Medulla oblongata (tissue), 1 donor: ENCODE data around the gene LCN9.

ENCODE experiments used
- DNase-seq: peaks from one replicate; pipeline ENCODE4 v3.0.0-alpha.2; 2015; ENCODE audit errors: extremely low spot score

LCN9 gene

GRCh38 chr9:135698767-135699166, 35.7 kb downstream of the LCN9 start:
- DNase-seq, result no peak

- DNase-seq, result no peak
Observed at GRCh38 chr9:135699440-135699839, 36.3 kb downstream of the LCN9 start, which contains the start of gene SOHLH1. TSS of gene SOHLH1 (minus strand) at chr9:135699481. CDS start at chr9:135699467, 14 bp downstream.

- no peak for DNase-seq
Observed at GRCh38 chr9:135700525-135700924, 37.4 kb downstream of the LCN9 start.

GRCh38 chr9:135701067-135701958, 38.2 kb downstream of the LCN9 start:
- DNase-seq, result no peak

- DNase-seq, result peak; percentile 12
Observed at GRCh38 chr9:135701959-135702721, 39.0 kb downstream of the LCN9 start, which contains the start of gene KCNT1. TSS of gene KCNT1 (plus strand) at chr9:135702185. CDS start at chr9:135702259, 74 bp downstream.

- DNase-seq, result no peak
Observed at GRCh38 chr9:135703726-135704125, 40.6 kb downstream of the LCN9 start.

- DNase-seq, result no peak
Observed at GRCh38 chr9:135704483-135704882, 41.4 kb downstream of the LCN9 start.

GRCh38 chr9:135705376-135705775, 42.3 kb downstream of the LCN9 start:
- DNase-seq, result no peak

GRCh38 chr9:135706288-135706687, 43.2 kb downstream of the LCN9 start:
- DNase-seq, result no peak

GRCh38 chr9:135707252-135708138, 44.4 kb downstream of the LCN9 start:
- no peak for DNase-seq

GRCh38 chr9:135708164-135708563, 45.1 kb downstream of the LCN9 start:
- DNase-seq, result no peak

GRCh38 chr9:135711391-135711790, 48.3 kb downstream of the LCN9 start:
- no peak for DNase-seq

- DNase-seq, result no peak
Observed at GRCh38 chr9:135711881-135712280, 48.8 kb downstream of the LCN9 start.

GRCh38 chr9:135712613-135713295, 49.6 kb downstream of the LCN9 start:
- peak; percentile 2 for DNase-seq

- no peak for DNase-seq
Observed at GRCh38 chr9:135714242-135715055, 51.3 kb downstream of the LCN9 start.

- no peak for DNase-seq
Observed at GRCh38 chr9:135715056-135715595, 52.0 kb downstream of the LCN9 start.

- DNase-seq, result no peak
Observed at GRCh38 chr9:135716045-135716444, 52.9 kb downstream of the LCN9 start.
